Sigmoid colon (tissue), 7 donors: ENCODE results near the gene PAM16. TPM values are rescaled to one million over a fixed set of nuclear protein-coding genes. Genes with fewer than 3 reads are reported as not detected.

Experiments used
- DNase-seq: peaks from one replicate; pipeline ENCODE4 v3.0.0-alpha.2; 2019
- H3K27ac ChIP-seq, 4 donors: fragments of 200-600 bp; sonication (generic); one replicate each; pipeline ENCODE4 v1.5.1; 2016 to 2019; ENCODE audit warnings: mild to moderate bottlenecking in 1 of 4
- H3K27me3 ChIP-seq, 3 donors: fragments of 200-600 bp; sonication (generic); one replicate each; pipeline ENCODE4 v1.5.1; 2019; ENCODE audit warnings: mild to moderate bottlenecking in 1 of 3
- H3K36me3 ChIP-seq, 4 donors: fragments of 200-600 bp; sonication (generic); one replicate each; pipeline ENCODE4 v1.5.1; 2016 to 2019
- H3K4me1 ChIP-seq, 4 donors: fragments of 200-600 bp; sonication (generic); one replicate each; pipeline ENCODE4 v1.5.1; 2017 to 2019
- H3K4me3 ChIP-seq, 4 donors: fragments of 200-600 bp; sonication (generic); one replicate each; pipeline ENCODE4 v1.5.1; 2017 to 2019; ENCODE audit warnings: mild to moderate bottlenecking in 2 of 4, moderate library complexity in 1 of 4
- H3K9me3 ChIP-seq, 4 donors: fragments of 200-600 bp in 3 of 4; sonication (generic) in 3 of 4; one replicate each; pipeline versions ENCODE4 v1.5.1 to v1.6.1; 2013 to 2019
- EP300 ChIP-seq, 4 donors: sonication (generic); formaldehyde crosslinking; IDR thresholded peaks; one replicate each; pipeline ENCODE4 v1.6.1; 2017; ENCODE audit warnings: antibody characterized with exemption in 4 of 4
- POLR2A ChIP-seq, 2 donors: fragments of 450-650 bp; IDR thresholded peaks; one replicate each; pipeline ENCODE4 v1.6.1; 2016; ENCODE audit warnings: antibody characterized with exemption in 2 of 2, mild to moderate bottlenecking in 2 of 2, moderate library complexity in 2 of 2
- POLR2AphosphoS5 ChIP-seq, 4 donors: sonication (generic); formaldehyde crosslinking; IDR thresholded peaks; one replicate each; pipeline ENCODE4 v1.6.1; 2017; ENCODE audit warnings: antibody characterized with exemption in 4 of 4
- WGBS, 2 donors: extraction: QIAGEN DNeasy Blood & Tissue Kit; methylation state at CpG; one replicate each; pipeline ENCODE4 v1.1.7; 2013; 5-methylcytosine and 5-hydroxymethylcytosine counted together
- intact Hi-C: fragments of 100-400 bp; cut with DNase I; formaldehyde crosslinking; loops from one replicate; pipeline ENCODE4 v1.15.1; 2023
- polyA plus RNA-seq, 3 donors: library from polyadenylated mRNA; stranded (reverse); fragments of 200-250 nt; gene quantifications; one replicate each; pipeline ENCODE4 v1.2.3, GENCODE V29; 2013
- total RNA-seq, 4 donors: library from RNA; depleted of rRNA; stranded (reverse); fragments of >200 nt; gene quantifications; one replicate each; pipeline ENCODE4 v1.1.0, GENCODE V29; 2016
- TF ChIP-seq, protein P1 (sequence below), 4 experiments: fragments of 450-650 bp in 3 of 4; fragments of 200-600 bp in 1 of 4; IDR thresholded peaks; one replicate each; pipeline ENCODE4 v1.5.1; 2016 to 2019; ENCODE audit warnings: antibody characterized with exemption in 4 of 4, mild to moderate bottlenecking in 3 of 4, moderate library complexity in 2 of 4
- donor health status: healthy with polysubstance abuse.
- donor health status: Bipolar disorder and iron deficiency.
- donor health status: healthy.

Gene PAM16
- total and polyA plus RNA-seq, 7 donors = 36.0 to 57.0 (median 49.0) TPM

- intact Hi-C loops = no loop called here
- peak; percentile 87 for DNase-seq
- Histone ChIP-seq H3K27ac (peak overlapping the region; percentile 82 to 97 (median 90)), H3K4me3 (peak overlapping the region; percentile 40 to 76 (median 68)), H3K4me1 (peaks cover 0 to 77% (median 71%) of the 10 kb centered on the region in 4 donors), H3K9me3 (no peaks in the 10 kb centered on the region), H3K27me3 (no peaks in the 10 kb centered on the region), H3K36me3 (no peaks in the 10 kb centered on the region)
- peak in 3 of 4 donors; percentile 18 to 55 (median 23) for TF ChIP-seq POLR2AphosphoS5 (IDR thresholded peaks at IDR 0.05)
- no peak for TF ChIP-seq POLR2A (IDR thresholded peaks at IDR 0.05)
- 72 to 74% methylated on average over 10 of the region's 10 CpGs for WGBS, 2 donors
Measured at GRCh38 chr16:4372578-4373355, 21.6 kb upstream of the PAM16 start.

- peak overlapping the region; percentile 40 to 76 (median 68) for H3K4me3 ChIP-seq
- H3K27me3 ChIP-seq = no peaks in the 10 kb centered on the region
- 5 to 7% methylated on average over 43 of the region's 43 CpGs for WGBS, 2 donors
- no peaks in the 10 kb centered on the region for H3K9me3 ChIP-seq
- peak overlapping the region; percentile 82 to 97 (median 90) for H3K27ac ChIP-seq
- H3K36me3 ChIP-seq = no peaks in the 10 kb centered on the region
- no peak for DNase-seq
- H3K4me1 ChIP-seq = peaks cover 0 to 70% (median 64%) of the 10 kb centered on the region in 4 donors
- intact Hi-C loops = no loop called here
- TF ChIP-seq, protein P1, sequence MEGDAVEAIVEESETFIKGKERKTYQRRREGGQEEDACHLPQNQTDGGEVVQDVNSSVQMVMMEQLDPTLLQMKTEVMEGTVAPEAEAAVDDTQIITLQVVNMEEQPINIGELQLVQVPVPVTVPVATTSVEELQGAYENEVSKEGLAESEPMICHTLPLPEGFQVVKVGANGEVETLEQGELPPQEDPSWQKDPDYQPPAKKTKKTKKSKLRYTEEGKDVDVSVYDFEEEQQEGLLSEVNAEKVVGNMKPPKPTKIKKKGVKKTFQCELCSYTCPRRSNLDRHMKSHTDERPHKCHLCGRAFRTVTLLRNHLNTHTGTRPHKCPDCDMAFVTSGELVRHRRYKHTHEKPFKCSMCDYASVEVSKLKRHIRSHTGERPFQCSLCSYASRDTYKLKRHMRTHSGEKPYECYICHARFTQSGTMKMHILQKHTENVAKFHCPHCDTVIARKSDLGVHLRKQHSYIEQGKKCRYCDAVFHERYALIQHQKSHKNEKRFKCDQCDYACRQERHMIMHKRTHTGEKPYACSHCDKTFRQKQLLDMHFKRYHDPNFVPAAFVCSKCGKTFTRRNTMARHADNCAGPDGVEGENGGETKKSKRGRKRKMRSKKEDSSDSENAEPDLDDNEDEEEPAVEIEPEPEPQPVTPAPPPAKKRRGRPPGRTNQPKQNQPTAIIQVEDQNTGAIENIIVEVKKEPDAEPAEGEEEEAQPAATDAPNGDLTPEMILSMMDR (IDR thresholded peaks at IDR 0.05) = no peak
- TF ChIP-seq POLR2AphosphoS5 (IDR thresholded peaks at IDR 0.05) (no peak), POLR2A (IDR thresholded peaks at IDR 0.05) (no peak), EP300 (IDR thresholded peaks at IDR 0.05) (no peak)
Measured at GRCh38 chr16:4372001-4372577, 21.0 kb upstream of the PAM16 start.

GRCh38 chr16:4371357-4372000 is 20.4 kb upstream of the PAM16 start, which contains the start of gene VASN:
Gene VASN, plus strand, starts transcription at chr16:4371848. Its CDS starts 9,030 bp downstream, at chr16:4380878.
- H3K4me3 ChIP-seq = peak within 1 kb of the TSS; percentile 40 to 76 (median 68)
- TF ChIP-seq EP300 (IDR thresholded peaks at IDR 0.05) (no peak), POLR2AphosphoS5 (IDR thresholded peaks at IDR 0.05) (peak; percentile 94 to 99 (median 99)), POLR2A (IDR thresholded peaks at IDR 0.05) (peak; percentile 83 to 90)
- DNase-seq = peak; percentile 92
- peaks cover 0 to 64% (median 58%) of the 10 kb centered on the region in 4 donors for H3K4me1 ChIP-seq
- WGBS, 2 donors = 5 to 7% methylated on average over 50 of the region's 50 CpGs
- intact Hi-C loops = no loop called here
- peak within 1 kb of the TSS; percentile 82 to 97 (median 90) for H3K27ac ChIP-seq
- H3K27me3 ChIP-seq = no peaks in the 10 kb centered on the region
- H3K9me3 ChIP-seq = no peaks in the 10 kb centered on the region
- H3K36me3 ChIP-seq = no peaks in the 10 kb centered on the region

DNA sequence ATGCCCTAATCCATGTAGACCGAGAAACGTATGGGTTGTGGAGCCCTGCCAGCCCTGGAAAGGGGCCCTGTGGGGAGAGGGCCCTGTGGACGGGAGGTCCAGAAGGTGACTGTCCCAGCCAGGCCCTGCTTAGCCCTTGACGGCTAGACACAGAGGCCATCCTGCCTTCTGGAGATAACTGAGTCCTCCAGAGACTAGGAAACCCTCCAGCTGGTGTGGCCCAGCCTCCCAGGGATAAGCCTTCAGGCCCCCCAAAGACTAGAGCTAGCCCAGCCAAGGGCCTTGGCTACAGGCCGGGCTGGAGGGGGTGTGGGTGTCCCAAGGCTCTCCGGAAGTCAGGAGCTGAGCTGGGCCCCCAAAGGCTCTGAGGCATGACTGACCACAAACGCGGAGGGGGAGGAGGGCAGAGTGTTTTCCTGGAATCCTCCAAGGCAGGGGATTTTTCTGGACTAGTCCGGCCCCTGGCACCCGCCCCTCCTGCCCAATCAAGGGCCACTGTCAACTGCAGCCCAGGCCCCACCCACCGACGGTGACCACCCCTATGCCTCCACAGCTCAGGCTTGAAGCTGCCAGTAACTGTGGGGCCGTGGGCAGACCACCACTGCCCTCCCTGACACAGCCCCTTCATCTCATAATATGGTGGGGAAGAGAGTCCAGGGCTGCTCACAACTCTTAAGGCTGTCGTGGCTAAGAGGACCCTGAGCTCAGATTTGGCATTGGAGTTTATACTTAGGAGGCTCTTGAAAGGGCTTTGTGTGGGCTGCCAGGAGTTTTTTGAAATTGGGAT is 19.6 kb upstream of the PAM16 start:
- intact Hi-C loops = no loop called here
- DNase-seq = peak; percentile 90
- 74 to 81% methylated on average over 14 of the region's 14 CpGs for WGBS, 2 donors
- no peaks in the 10 kb centered on the region for H3K36me3 ChIP-seq
- H3K27ac ChIP-seq = peak overlapping the region; percentile 82 to 97 (median 90)
- peak overlapping the region in 2 of 4 donors; percentile 64 to 72 for H3K4me3 ChIP-seq
- peaks cover 0 to 57% (median 51%) of the 10 kb centered on the region in 4 donors for H3K4me1 ChIP-seq
- TF ChIP-seq, protein P1 (IDR thresholded peaks at IDR 0.05) = no peak
- peak in 1 of 4 donors; percentile 53 for TF ChIP-seq POLR2AphosphoS5 (IDR thresholded peaks at IDR 0.05)
- TF ChIP-seq EP300 (IDR thresholded peaks at IDR 0.05) = no peak
- no peaks in the 10 kb centered on the region for H3K9me3 ChIP-seq
- no peaks in the 10 kb centered on the region for H3K27me3 ChIP-seq

GRCh38 chr16:4370151-4370550 is 19.0 kb upstream of the PAM16 start:
- H3K36me3 ChIP-seq = peaks cover 0 to 1% (median 0%) of the 10 kb centered on the region in 4 donors
- no peaks in the 10 kb centered on the region for H3K9me3 ChIP-seq
- peak overlapping the region; percentile 82 to 97 (median 90) for H3K27ac ChIP-seq
- H3K4me1 ChIP-seq = peaks cover 0 to 51% (median 45%) of the 10 kb centered on the region in 4 donors
- no peaks in the 10 kb centered on the region for H3K27me3 ChIP-seq
- WGBS, 2 donors = 86 to 89% methylated on average over 3 of the region's 3 CpGs
- no peak overlapping the region for H3K4me3 ChIP-seq
- DNase-seq = no peak
- intact Hi-C loops = no loop called here
- TF ChIP-seq POLR2AphosphoS5 (IDR thresholded peaks at IDR 0.05) (no peak), POLR2A (IDR thresholded peaks at IDR 0.05) (no peak), EP300 (IDR thresholded peaks at IDR 0.05) (no peak)
- TF ChIP-seq, protein P1 (IDR thresholded peaks at IDR 0.05) = no peak
